OCI-LY1 (cell line): Measurements from ENCODE around the gene GSDME.

Source experiments
- EZH2 ChIP-seq: fragments of 200-600 bp; sonication (generic), shearing (Covaris generic); IDR thresholded peaks from 2 replicates; pipeline ENCODE4 v1.8.0; 2017; ENCODE audit warnings: borderline replicate concordance, mixed run types, mild to moderate bottlenecking, antibody characterized with exemption, low read length, moderate library complexity, mixed read lengths
- TF ChIP-seq, protein P1 (sequence below): fragments of 200-600 bp; sonication (generic), shearing (Covaris generic); IDR thresholded peaks from 2 replicates; pipeline ENCODE4 v1.5.1; 2017; ENCODE audit warnings: mild to moderate bottlenecking, antibody characterized with exemption, low read length, moderate library complexity, mixed read lengths

DNA sequence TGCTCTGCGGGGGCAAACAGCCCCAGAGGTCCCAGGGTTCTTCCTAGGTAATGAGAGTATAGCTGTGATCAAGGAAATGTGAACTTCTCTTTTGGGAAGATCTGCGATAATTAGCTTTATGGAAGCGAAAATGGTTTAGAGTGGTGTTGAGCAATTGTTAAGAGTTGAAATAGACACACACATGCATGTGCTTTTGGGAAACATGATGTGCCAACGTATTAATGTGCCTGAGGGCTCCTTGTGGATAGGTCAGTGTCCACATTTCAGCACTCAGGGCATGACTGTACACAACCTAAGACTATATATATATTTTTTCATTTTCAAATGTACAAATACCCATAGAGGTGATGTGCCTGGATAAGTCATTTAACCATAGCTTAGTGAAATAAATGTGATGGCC lies 67.0 kb downstream of the GSDME start:
- TF ChIP-seq, protein P1, sequence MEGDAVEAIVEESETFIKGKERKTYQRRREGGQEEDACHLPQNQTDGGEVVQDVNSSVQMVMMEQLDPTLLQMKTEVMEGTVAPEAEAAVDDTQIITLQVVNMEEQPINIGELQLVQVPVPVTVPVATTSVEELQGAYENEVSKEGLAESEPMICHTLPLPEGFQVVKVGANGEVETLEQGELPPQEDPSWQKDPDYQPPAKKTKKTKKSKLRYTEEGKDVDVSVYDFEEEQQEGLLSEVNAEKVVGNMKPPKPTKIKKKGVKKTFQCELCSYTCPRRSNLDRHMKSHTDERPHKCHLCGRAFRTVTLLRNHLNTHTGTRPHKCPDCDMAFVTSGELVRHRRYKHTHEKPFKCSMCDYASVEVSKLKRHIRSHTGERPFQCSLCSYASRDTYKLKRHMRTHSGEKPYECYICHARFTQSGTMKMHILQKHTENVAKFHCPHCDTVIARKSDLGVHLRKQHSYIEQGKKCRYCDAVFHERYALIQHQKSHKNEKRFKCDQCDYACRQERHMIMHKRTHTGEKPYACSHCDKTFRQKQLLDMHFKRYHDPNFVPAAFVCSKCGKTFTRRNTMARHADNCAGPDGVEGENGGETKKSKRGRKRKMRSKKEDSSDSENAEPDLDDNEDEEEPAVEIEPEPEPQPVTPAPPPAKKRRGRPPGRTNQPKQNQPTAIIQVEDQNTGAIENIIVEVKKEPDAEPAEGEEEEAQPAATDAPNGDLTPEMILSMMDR = no peak
- TF ChIP-seq EZH2 = no peak
